GM12878 (cell line): ENCODE data around the gene MGAT3. TPM values are rescaled to one million over a fixed set of nuclear protein-coding genes. Genes with fewer than 3 reads are reported as not detected.

ENCODE experiments used
- ATAC-seq: fragments of 200-7000 bp; cut with Tn5 transposase; 3 replicates; pipeline ENCODE4 v1.9.1; 2020; ENCODE audit warnings: mild to moderate bottlenecking, moderate library complexity
- BruUV-seq: library from RNA; stranded (reverse); fragments of 400-500 nt; replicated peaks from 2 replicates; lab custom pipeline; 2021; lab: Mats Ljungman, UMichigan
- CTCF ChIA-PET: fragments of 300-600 bp; sonication (Branson Sonifier 250); formaldehyde crosslinking; extraction: SDS; loops from one replicate; lab custom pipeline; 2021; ENCODE audit warnings: inconsistent platforms; lab: Yijun Ruan, JAX
- POLR2A ChIA-PET: fragments of 350-600 bp; formaldehyde crosslinking; extraction: SDS; loops from one replicate; lab custom pipeline; 2021; ENCODE audit warnings: inconsistent platforms; lab: Charles Lee
- RAD21 ChIA-PET: fragments of 300-600 bp; sonication (Branson Sonifier 250); formaldehyde crosslinking; loops from one replicate; lab custom pipeline; 2023; ENCODE audit warnings: antibody characterized with exemption; ENCODE audit not compliant: unreplicated experiment; lab: Charles Lee
- SMC1A ChIA-PET: fragments of 300-600 bp; sonication (Branson Sonifier 250); formaldehyde crosslinking; loops from one replicate; lab custom pipeline; 2023; ENCODE audit not compliant: unreplicated experiment, uncharacterized antibody; lab: Charles Lee
- DNase-seq: peaks from one replicate; pipeline ENCODE4 v3.0.0-alpha.2; 2011; ENCODE audit warnings: low read depth, low spot score
- FAIRE-seq: peaks from 3 replicates; lab custom pipeline; 2011; peaks lifted over from hg19 to GRCh38; lab: Jason Lieb, UNC
- H2AFZ ChIP-seq: 2 replicates; pipeline ENCODE4 v1.6.0; 2011; ENCODE audit warnings: low read depth, low read length, control low read depth; ENCODE audit not compliant: control insufficient read depth
- H3K27ac ChIP-seq: 2 replicates; pipeline ENCODE4 v1.5.1; 2011; ENCODE audit warnings: control low read depth; ENCODE audit not compliant: control insufficient read depth, insufficient read depth
- H3K27me3 ChIP-seq, 2 experiments: replicated peaks in 1 of 2; 2 replicates each; pipeline versions ENCODE4 v1.6.0 to v1.6.1; 2011; ENCODE audit warnings: low read length in 1 of 2; ENCODE audit not compliant: control insufficient read depth in 2 of 2, insufficient read depth in 2 of 2
- H3K36me3 ChIP-seq, 2 experiments: 2 replicates each; pipeline ENCODE4 v1.5.1; 2011; ENCODE audit warnings: low read length in 1 of 2; ENCODE audit not compliant: control insufficient read depth in 2 of 2, insufficient read depth in 2 of 2
- H3K4me1 ChIP-seq: 2 replicates; pipeline ENCODE4 v1.6.1; 2011; ENCODE audit warnings: mild to moderate bottlenecking, low read length, moderate library complexity, mixed read lengths; ENCODE audit not compliant: control insufficient read depth, insufficient read depth
- H3K4me2 ChIP-seq: 2 replicates; pipeline ENCODE4 v1.6.0; 2011; ENCODE audit warnings: control low read depth; ENCODE audit not compliant: control insufficient read depth, insufficient read depth
- H3K4me3 ChIP-seq: fragments of 200-600 bp; sonication (generic); 2 replicates; pipeline ENCODE4 v1.5.1; 2016
- H3K79me2 ChIP-seq: 2 replicates; pipeline ENCODE4 v1.6.0; 2011; ENCODE audit warnings: low read length; ENCODE audit not compliant: control insufficient read depth, insufficient read depth
- H3K9ac ChIP-seq: 2 replicates; pipeline ENCODE4 v1.8.0; 2011; ENCODE audit warnings: low read length, control low read depth, mixed read lengths; ENCODE audit not compliant: control insufficient read depth, insufficient read depth
- H3K9me3 ChIP-seq: replicated peaks from 3 replicates; pipeline ENCODE4 v1.5.1; 2011; ENCODE audit warnings: mild to moderate bottlenecking, low read length; ENCODE audit not compliant: control insufficient read depth, insufficient read depth
- H4K20me1 ChIP-seq: 2 replicates; pipeline ENCODE4 v1.6.0; 2011; ENCODE audit not compliant: control insufficient read depth, insufficient read depth
- HCFC1 ChIP-seq: fragments of 150-350 bp; IDR thresholded peaks from 2 replicates; pipeline ENCODE4 v1.6.1; 2014; ENCODE audit warnings: low read length
- MYC ChIP-seq: IDR thresholded peaks from 2 replicates; pipeline ENCODE4 v1.6.1; 2011; ENCODE audit warnings: mild to moderate bottlenecking, low read length, moderate library complexity, inconsistent platforms; ENCODE audit not compliant: insufficient read depth, insufficient replicate concordance, insufficient read length, severe bottlenecking
- SMARCA5 ChIP-seq: fragments of 450-650 bp; IDR thresholded peaks from 2 replicates; pipeline ENCODE4 v1.6.1; 2017; ENCODE audit warnings: mild to moderate bottlenecking
- ZBTB40 ChIP-seq: fragments of 450-650 bp; IDR thresholded peaks from 2 replicates; pipeline ENCODE4 v1.6.1; 2016; ENCODE audit warnings: mild to moderate bottlenecking, moderate library complexity, borderline replicate concordance
- WGBS: methylation state at CpG from one replicate; pipeline ENCODE4 v1.1.6; 2016; ENCODE audit warnings: low lambda C conversion rate; ENCODE audit not compliant: insufficient replicate concordance, insufficient coverage; ENCODE audit errors: missing lambda C conversion rate; 5-methylcytosine and 5-hydroxymethylcytosine counted together
- in situ Hi-C: fragments of 300-500 bp; cut with MboI; formaldehyde crosslinking; loops from 9 replicates; pipeline ENCODE4 v1.14.3; 2018; ENCODE audit warnings: mixed read lengths
- intact Hi-C: fragments of 100-400 bp; cut with micrococcal nuclease; formaldehyde crosslinking; loops from one replicate; pipeline ENCODE4 v1.14.2; 2022; ENCODE audit not compliant: unreplicated experiment
- polyA plus RNA-seq, 11 experiments: library from polyadenylated mRNA; depleted of rRNA in 4 of 11; unstranded in 6 of 11; stranded (reverse) in 5 of 11; fragments of >200 nt; fragmentation: Nextera tagmentation in 4 of 11; fragmentation: Illumina TruSeq in 1 of 11; extraction: Ambion mirVana in 4 of 11; extraction: Trizol in 1 of 11; gene quantifications; 1 replicate in 1 of 11; 2 replicates in 10 of 11; pipeline versions ENCODE4 v1.2.1 to v1.2.3, GENCODE V29; 2011 to 2016; ENCODE audit warnings: inconsistent platforms in 2 of 11, missing spikeins in 2 of 11, low read depth in 1 of 11
- total RNA-seq, 4 experiments: library from RNA; depleted of rRNA in 3 of 4; stranded (reverse); fragments of >200 nt in 3 of 4; fragmentation: Illumina TruSeq in 1 of 4; extraction: Trizol in 1 of 4; gene quantifications; 2 replicates each; pipeline versions ENCODE4 v1.2.1 to v1.2.3, GENCODE V29; 2013 to 2021

The MGAT3 gene
- total and polyA plus RNA-seq, 10 of the 15 experiments (the other 5 are each of a cell fraction or from before 2014, with no cell fraction given), result 0.32 to 40.2 (median 11.9) TPM

- H3K9ac ChIP-seq, result no peak overlapping the region
- WGBS, result 83% methylated on average over 10 of the region's 10 CpGs
- H2AFZ ChIP-seq, result no peak overlapping the region
- H3K27me3 ChIP-seq, result no peaks in the 10 kb centered on the region
- ChIA-PET CTCF (no interaction called here), RAD21 (no interaction called here), SMC1A (no interaction called here), POLR2A (interaction anchor here (0.6 kb wide), 1 partner anchor 14 kb away, joined by 3 read pairs; no protein-coding TSS in a partner anchor)
- peaks cover 4% of the 10 kb centered on the region for H3K4me1 ChIP-seq
- no peak for TF ChIP-seq HCFC1
- H3K27ac ChIP-seq, result no peak overlapping the region
- H3K4me2 ChIP-seq, result no peak overlapping the region
- no peaks in the 10 kb centered on the region for H3K9me3 ChIP-seq
- FAIRE-seq, result no peak
- DNase-seq, result no peak
- intact Hi-C loops, result no loop called here
- in situ Hi-C loops, result no loop called here
- no peaks in the 10 kb centered on the region for H3K79me2 ChIP-seq
- peaks cover 3 to 15% of the 10 kb centered on the region in 2 experiments for H3K36me3 ChIP-seq
- ATAC-seq, result no peak
- no peak overlapping the region for H3K4me3 ChIP-seq
- no peaks in the 10 kb centered on the region for H4K20me1 ChIP-seq
- no TSS peak for BruUV-seq
Measured at GRCh38 chr22:39432361-39432811, 24.4 kb upstream of the MGAT3 start.

- Histone ChIP-seq H3K4me1 (peaks cover 17% of the 10 kb centered on the region), H3K4me2 (no peak overlapping the region), H4K20me1 (no peaks in the 10 kb centered on the region), H3K9me3 (no peaks in the 10 kb centered on the region), H3K9ac (no peak overlapping the region), H3K27me3 (no peaks in the 10 kb centered on the region), H3K4me3 (no peak overlapping the region), H2AFZ (no peak overlapping the region), H3K36me3 (peaks cover 0 to 11% of the 10 kb centered on the region in 2 experiments), H3K27ac (no peak overlapping the region), H3K79me2 (no peaks in the 10 kb centered on the region)
- POLR2A ChIA-PET, result interaction anchor here (0.7 kb wide), 1 partner anchor 101 kb away, joined by 3 read pairs; no protein-coding TSS in a partner anchor
- no peak for ATAC-seq
- RAD21 ChIA-PET, result no interaction called here
- SMC1A ChIA-PET, result interaction anchor here (1.0 kb wide), 2 partner anchors 42 to 57 kb away, joined by 3 to 4 read pairs; no protein-coding TSS in a partner anchor
- 96% methylated on average over 25 of the region's 31 CpGs for WGBS
- TF ChIP-seq MYC (no peak), ZBTB40 (no peak), SMARCA5 (no peak)
- FAIRE-seq, result no peak
- intact Hi-C loops (no loop called here), in situ Hi-C loops (no loop called here)
- no TSS peak for BruUV-seq
- CTCF ChIA-PET, result interaction anchor here (1.0 to 1.9 kb wide), 3 partner anchors 34 to 96 kb away, joined by 3 to 7 read pairs (median 4); no protein-coding TSS in a partner anchor
- no peak for DNase-seq
Measured at GRCh38 chr22:39433476-39434242, 23.2 kb upstream of the MGAT3 start.
